ENCODE data around the gene ANO7. TPM values are rescaled to one million over a fixed set of nuclear protein-coding genes. Genes with fewer than 3 reads are reported as not detected.

The ANO7 gene
- total RNA-seq (2014; rRNA removed; shearing (Covaris generic)): 2.0 and 4.0 TPM in 2 replicates

DNA sequence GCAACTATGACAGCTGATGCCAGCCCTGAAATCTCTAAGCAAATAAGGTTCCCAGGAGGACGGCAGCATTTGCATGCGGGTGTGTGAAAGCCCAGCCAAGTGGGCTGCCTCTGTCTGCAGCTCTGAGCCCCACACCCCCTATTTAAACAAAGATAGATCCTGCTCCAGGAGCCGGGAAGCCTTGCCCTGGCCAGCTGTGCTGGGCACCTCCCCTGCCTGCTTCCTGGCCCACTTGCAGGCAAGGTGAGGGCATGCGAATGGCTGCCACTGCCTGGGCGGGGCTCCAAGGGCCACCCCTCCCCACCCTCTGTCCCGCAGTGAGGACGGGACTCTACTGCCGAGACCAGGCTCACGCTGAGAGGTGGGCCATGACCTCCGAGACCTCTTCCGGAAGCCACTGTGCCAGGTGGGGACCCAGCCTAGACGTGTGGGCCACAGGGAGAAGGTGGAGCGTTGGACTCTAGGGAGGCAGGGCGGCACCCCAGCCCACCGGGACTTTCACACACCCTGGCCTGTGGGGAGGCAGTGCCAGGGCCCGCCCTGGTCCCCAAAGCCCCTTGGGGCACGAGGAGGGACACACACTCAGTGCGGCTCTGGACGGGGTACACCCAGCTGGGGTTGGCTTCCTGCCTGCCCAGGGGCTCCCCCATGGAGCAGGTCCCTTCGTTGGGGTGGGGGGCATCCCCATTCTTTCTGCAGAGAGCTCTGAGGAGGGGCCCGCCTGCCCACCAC lies at the start of gene ANO7:
Gene ANO7, plus strand, starts transcription at position 317 of the 732 bp plus-strand sequence. CDS start 1,387 bp downstream, outside the sequence.
- H3K27me3 ChIP-seq (ENCODE audit: control insufficient read depth, insufficient read depth, low read length): no peaks in the 10 kb centered on the region
- H3K4me3 ChIP-seq (ENCODE audit: insufficient read depth, low read depth, low read length): no peak within 1 kb of the TSS
- DNase-seq: peak; percentile 79
- H3K36me3 ChIP-seq (replicated peaks; ENCODE audit: control insufficient read depth, insufficient read depth, low read length): no peaks in the 10 kb centered on the region

GRCh38 chr2:241139531-241140444 lies 48.7 kb upstream of the ANO7 start:
- Histone ChIP-seq H3K27me3 (ENCODE audit: control insufficient read depth, insufficient read depth, low read length) (no peaks in the 10 kb centered on the region), H3K36me3 (replicated peaks; ENCODE audit: control insufficient read depth, insufficient read depth, low read length) (peaks cover 16% of the 10 kb centered on the region), H3K4me3 (ENCODE audit: insufficient read depth, low read depth, low read length) (no peak overlapping the region)
- DNase-seq: no peak

DNA sequence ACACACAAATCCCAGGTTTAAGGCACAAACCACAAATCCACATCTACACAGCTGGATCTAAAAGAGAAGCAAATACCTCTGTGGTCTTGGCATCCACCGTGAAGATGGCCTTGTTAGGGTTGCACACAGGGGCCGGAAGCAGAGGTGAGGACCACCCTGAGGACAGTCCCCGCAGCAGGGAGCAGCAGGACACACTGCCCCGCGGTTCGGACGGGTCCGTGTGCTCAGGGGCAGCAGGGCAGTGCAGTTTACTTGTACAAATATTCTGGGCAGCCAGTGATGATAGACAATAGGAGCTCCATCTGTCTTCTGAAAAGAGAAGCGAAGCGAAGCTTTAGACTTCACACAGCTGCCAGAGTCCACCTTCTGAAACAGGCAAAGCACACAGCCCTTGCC lies 48.0 kb upstream of the ANO7 start:
- DNase-seq: no peak
- no peak overlapping the region for H3K4me3 ChIP-seq (ENCODE audit: insufficient read depth, low read depth, low read length)
- peaks cover 16% of the 10 kb centered on the region for H3K36me3 ChIP-seq (replicated peaks; ENCODE audit: control insufficient read depth, insufficient read depth, low read length)

GRCh38 chr2:241141214-241141770 lies 47.2 kb upstream of the ANO7 start:
- Histone ChIP-seq H3K4me3 (ENCODE audit: insufficient read depth, low read depth, low read length) (no peak overlapping the region), H3K36me3 (replicated peaks; ENCODE audit: control insufficient read depth, insufficient read depth, low read length) (peaks cover 15% of the 10 kb centered on the region), H3K27me3 (ENCODE audit: control insufficient read depth, insufficient read depth, low read length) (no peaks in the 10 kb centered on the region)
- no peak for DNase-seq

More for the DNA sequence above, 48.0 kb upstream of the ANO7 start:
- H3K27me3 ChIP-seq (ENCODE audit: control insufficient read depth, insufficient read depth, low read length): no peaks in the 10 kb centered on the region

- Histone ChIP-seq H3K27me3 (ENCODE audit: control insufficient read depth, insufficient read depth, low read length) (no peaks in the 10 kb centered on the region), H3K4me3 (ENCODE audit: insufficient read depth, low read depth, low read length) (no peak overlapping the region), H3K36me3 (replicated peaks; ENCODE audit: control insufficient read depth, insufficient read depth, low read length) (peaks cover 13% of the 10 kb centered on the region)
- DNase-seq: no peak
Observed at GRCh38 chr2:241142063-241142462, 46.4 kb upstream of the ANO7 start.

DNA sequence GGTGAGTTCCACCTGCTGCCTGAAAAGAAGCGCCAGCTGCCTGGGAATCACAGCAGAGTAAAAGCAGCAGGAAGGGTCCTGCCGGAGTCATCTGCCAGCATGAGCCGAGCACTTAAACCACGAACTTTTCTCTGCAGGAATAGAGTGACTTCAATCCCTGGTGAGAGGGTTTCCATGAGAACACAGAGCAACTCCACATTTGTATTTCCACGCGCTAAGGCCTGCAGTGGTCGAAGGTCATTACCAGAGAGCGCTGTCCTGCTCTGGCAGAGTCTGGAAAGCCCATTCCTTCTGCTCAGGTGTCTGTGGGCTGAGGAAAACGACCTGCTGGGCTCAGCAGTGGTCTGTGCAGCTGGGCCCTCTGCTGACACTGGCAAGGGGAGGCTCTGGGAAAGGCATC lies 45.9 kb upstream of the ANO7 start:
- H3K27me3 ChIP-seq (ENCODE audit: control insufficient read depth, insufficient read depth, low read length): no peaks in the 10 kb centered on the region
- H3K36me3 ChIP-seq (replicated peaks; ENCODE audit: control insufficient read depth, insufficient read depth, low read length): peaks cover 13% of the 10 kb centered on the region
- no peak overlapping the region for H3K4me3 ChIP-seq (ENCODE audit: insufficient read depth, low read depth, low read length)
- DNase-seq: no peak

- DNase-seq: no peak
- H3K4me3 ChIP-seq (ENCODE audit: insufficient read depth, low read depth, low read length): no peak overlapping the region
- H3K27me3 ChIP-seq (ENCODE audit: control insufficient read depth, insufficient read depth, low read length): peaks cover 8% of the 10 kb centered on the region; the same call in 1 of the 2 replicates
- peaks cover 6% of the 10 kb centered on the region for H3K36me3 ChIP-seq (replicated peaks; ENCODE audit: control insufficient read depth, insufficient read depth, low read length)
Observed at GRCh38 chr2:241146286-241146685, 42.2 kb upstream of the ANO7 start.

DNA sequence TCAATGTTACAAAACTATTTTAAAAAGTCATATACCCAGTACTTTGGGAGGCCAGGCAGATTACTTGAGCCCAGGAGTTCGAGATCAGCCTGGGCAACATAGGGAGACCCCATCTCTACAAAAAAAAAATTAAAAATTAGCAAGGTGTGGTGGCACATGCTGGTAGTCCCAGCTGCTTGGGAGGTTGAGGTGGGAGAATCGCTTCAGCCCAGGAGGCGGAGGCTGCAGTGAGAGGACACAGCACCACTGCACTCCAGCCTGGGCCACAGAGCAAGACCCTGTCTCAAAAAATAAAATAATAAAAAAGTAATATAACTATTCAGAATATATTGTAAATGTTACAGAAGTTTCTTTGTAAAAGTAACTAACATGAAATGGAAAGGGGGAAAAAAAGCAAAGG lies 41.1 kb upstream of the ANO7 start:
- H3K4me3 ChIP-seq (ENCODE audit: insufficient read depth, low read depth, low read length): no peak overlapping the region
- DNase-seq: no peak
- H3K36me3 ChIP-seq (replicated peaks; ENCODE audit: control insufficient read depth, insufficient read depth, low read length): peaks cover 2% of the 10 kb centered on the region; the same call in 1 of the 2 replicates
- peaks cover 8% of the 10 kb centered on the region; the same call in 1 of the 2 replicates for H3K27me3 ChIP-seq (ENCODE audit: control insufficient read depth, insufficient read depth, low read length)

- DNase-seq: no peak
- Histone ChIP-seq H3K36me3 (replicated peaks; ENCODE audit: control insufficient read depth, insufficient read depth, low read length) (no peaks in the 10 kb centered on the region), H3K27me3 (ENCODE audit: control insufficient read depth, insufficient read depth, low read length) (peaks cover 8% of the 10 kb centered on the region; the same call in 1 of the 2 replicates), H3K4me3 (ENCODE audit: insufficient read depth, low read depth, low read length) (peak overlapping the region; percentile 90)
Observed at GRCh38 chr2:241148239-241148638, 40.2 kb upstream of the ANO7 start.

DNA sequence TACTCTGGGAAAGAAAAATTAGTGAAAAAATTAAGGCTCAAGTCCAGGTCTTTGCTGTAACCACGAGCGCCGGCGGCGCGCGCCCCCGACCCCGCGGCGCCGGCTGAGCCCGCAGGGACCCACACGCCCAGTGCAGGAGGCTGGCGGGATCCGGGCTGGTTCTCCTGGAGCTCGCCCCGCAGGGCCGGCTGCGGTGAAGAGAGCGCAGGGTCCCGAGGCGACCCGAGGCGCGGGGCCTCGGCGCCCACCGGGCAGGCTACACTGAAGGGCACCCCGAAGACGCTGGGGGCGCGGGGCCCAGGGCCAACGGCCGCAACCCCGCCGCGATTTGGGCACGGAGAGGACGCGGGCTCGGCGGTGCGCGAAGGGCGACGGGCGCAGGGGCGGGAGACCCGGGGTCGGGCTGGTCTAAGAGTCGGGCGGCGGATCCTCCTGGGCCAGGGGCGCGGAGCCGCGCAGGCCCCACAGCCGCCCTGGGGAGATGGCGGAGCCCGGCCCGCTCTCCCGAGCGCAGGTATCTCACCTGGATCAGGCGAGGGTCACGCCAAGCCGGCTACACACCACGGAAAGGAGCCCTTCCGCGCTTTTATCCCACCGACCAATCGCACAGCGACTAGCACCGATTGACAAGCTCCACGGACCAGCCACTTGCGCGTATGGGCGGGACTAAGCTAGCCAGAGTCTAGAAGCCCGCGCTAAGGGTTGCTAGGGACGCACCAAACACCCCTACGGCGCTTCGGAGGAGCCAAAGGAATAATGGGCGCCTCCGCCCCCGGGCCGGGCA lies 39.4 kb upstream of the ANO7 start, which contains the start of gene PASK:
Gene PASK, minus strand, starts transcription at position 582 of the 784 bp plus-strand sequence. CDS start 6,440 bp downstream, outside the sequence.
- DNase-seq: peak; percentile 98
- Histone ChIP-seq H3K36me3 (replicated peaks; ENCODE audit: control insufficient read depth, insufficient read depth, low read length) (no peaks in the 10 kb centered on the region), H3K27me3 (ENCODE audit: control insufficient read depth, insufficient read depth, low read length) (peaks cover 8% of the 10 kb centered on the region; the same call in 1 of the 2 replicates), H3K4me3 (ENCODE audit: insufficient read depth, low read depth, low read length) (peak within 1 kb of the TSS; percentile 90)

DNA sequence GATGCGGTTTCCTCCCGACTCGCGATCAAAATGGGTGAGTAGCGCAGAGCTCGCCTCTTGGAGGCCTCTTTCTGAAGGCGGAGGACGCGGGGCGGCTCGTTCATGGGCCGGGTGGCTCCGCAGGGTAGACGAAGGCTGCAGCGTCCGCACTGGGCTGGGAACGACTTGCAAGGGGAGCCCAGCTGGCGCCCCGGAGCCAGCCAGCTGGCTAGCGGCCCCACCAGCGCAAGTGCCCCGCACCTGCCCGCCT lies 38.9 kb upstream of the ANO7 start:
- H3K4me3 ChIP-seq (ENCODE audit: insufficient read depth, low read depth, low read length): peak overlapping the region; percentile 90

GRCh38 chr2:241149925-241150659 lies 38.4 kb upstream of the ANO7 start, which contains the start of gene PPP1R7:
Gene PPP1R7 (plus strand): TSS chr2:241150467. CDS start chr2:241150496, 29 bp downstream.
- peak; percentile 99 for DNase-seq
- Histone ChIP-seq H3K27me3 (ENCODE audit: control insufficient read depth, insufficient read depth, low read length) (peaks cover 8% of the 10 kb centered on the region; the same call in 1 of the 2 replicates), H3K36me3 (replicated peaks; ENCODE audit: control insufficient read depth, insufficient read depth, low read length) (no peaks in the 10 kb centered on the region), H3K4me3 (ENCODE audit: insufficient read depth, low read depth, low read length) (peak within 1 kb of the TSS; percentile 90)

More for the DNA sequence above, 38.9 kb upstream of the ANO7 start:
- Histone ChIP-seq H3K27me3 (ENCODE audit: control insufficient read depth, insufficient read depth, low read length) (peaks cover 8% of the 10 kb centered on the region; the same call in 1 of the 2 replicates), H3K36me3 (replicated peaks; ENCODE audit: control insufficient read depth, insufficient read depth, low read length) (no peaks in the 10 kb centered on the region)
- DNase-seq: no peak
